Measurements from ENCODE around the gene CTSA.

DNA sequence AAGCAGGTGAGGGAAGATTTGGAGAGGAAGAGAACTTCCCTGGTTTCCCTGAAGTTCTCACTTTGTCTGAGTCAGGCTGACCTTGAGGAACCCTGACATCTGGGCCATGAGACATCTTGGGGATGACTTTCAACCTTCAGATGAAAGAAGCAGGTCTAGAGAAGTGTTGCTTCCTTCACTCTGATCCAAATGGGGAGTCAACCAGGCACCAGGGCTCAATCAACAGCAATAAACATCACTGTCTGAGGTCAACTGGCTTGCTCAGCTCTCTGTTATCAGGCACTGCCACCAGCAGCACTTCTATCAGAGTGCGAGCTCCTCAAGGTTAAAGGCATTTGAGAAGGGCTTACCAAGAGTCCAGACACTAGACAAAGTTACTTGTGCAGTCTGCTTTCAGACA lies 40.2 kb upstream of the CTSA start:
- TF ChIP-seq EZH2 (IDR thresholded peaks at IDR 0.05; ENCODE audit: insufficient read depth, poor library complexity, severe bottlenecking): no peak
- no peak for TF ChIP-seq EZH2phosphoT487 (IDR thresholded peaks at IDR 0.05; ENCODE audit: insufficient read depth, low read depth)

Data from GM23248 (cell line).